H1 (cell line): ENCODE results near the gene CMSS1.

ENCODE experiments used
- EP300 ChIP-seq, 2 experiments: IDR thresholded peaks; 1 replicate in 1 of 2; 2 replicates in 1 of 2; pipeline ENCODE4 v1.6.1; 2011 to 2012; ENCODE audit warnings: low read depth in 2 of 2, low read length in 2 of 2, mild to moderate bottlenecking in 2 of 2, borderline replicate concordance in 1 of 2, inconsistent platforms in 1 of 2, moderate library complexity in 1 of 2
- MAFK ChIP-seq: IDR thresholded peaks from 2 replicates; pipeline ENCODE4 v1.6.1; 2012; ENCODE audit warnings: low read depth, mild to moderate bottlenecking, improper control_type of control experiment, low read length
- POLR2A ChIP-seq, 2 experiments: IDR thresholded peaks; 1 replicate in 1 of 2; 2 replicates in 1 of 2; pipeline ENCODE4 v1.6.1; 2011; ENCODE audit warnings: low read depth in 2 of 2, low read length in 2 of 2, mild to moderate bottlenecking in 2 of 2; ENCODE audit errors: control extremely low read depth in 1 of 2
- POLR2AphosphoS5 ChIP-seq: IDR thresholded peaks from 2 replicates; pipeline ENCODE4 v1.6.1; 2011; ENCODE audit warnings: low read depth, low read length
- SIN3A ChIP-seq, 2 experiments: IDR thresholded peaks in 1 of 2; conservative IDR thresholded peaks in 1 of 2; 2 replicates each; pipeline ENCODE4 v1.6.1; 2011 to 2012; ENCODE audit warnings: low read length in 2 of 2, improper control_type of control experiment in 1 of 2, low read depth in 1 of 2, mild to moderate bottlenecking in 1 of 2
- USF2 ChIP-seq: IDR thresholded peaks from 2 replicates; pipeline ENCODE4 v1.6.1; 2011; ENCODE audit warnings: low read length, improper control_type of control experiment
- TF ChIP-seq, protein P1 (sequence below), 3 experiments: IDR thresholded peaks; 1 replicate in 2 of 3; 2 replicates in 1 of 3; pipeline versions ENCODE4 v1.5.1 to v1.6.1; 2011; ENCODE audit warnings: low read length in 3 of 3, mild to moderate bottlenecking in 3 of 3, inconsistent platforms in 2 of 3, low read depth in 1 of 3, moderate library complexity in 1 of 3; ENCODE audit not compliant: insufficient read depth in 1 of 3; ENCODE audit errors: control extremely low read depth in 1 of 3

DNA sequence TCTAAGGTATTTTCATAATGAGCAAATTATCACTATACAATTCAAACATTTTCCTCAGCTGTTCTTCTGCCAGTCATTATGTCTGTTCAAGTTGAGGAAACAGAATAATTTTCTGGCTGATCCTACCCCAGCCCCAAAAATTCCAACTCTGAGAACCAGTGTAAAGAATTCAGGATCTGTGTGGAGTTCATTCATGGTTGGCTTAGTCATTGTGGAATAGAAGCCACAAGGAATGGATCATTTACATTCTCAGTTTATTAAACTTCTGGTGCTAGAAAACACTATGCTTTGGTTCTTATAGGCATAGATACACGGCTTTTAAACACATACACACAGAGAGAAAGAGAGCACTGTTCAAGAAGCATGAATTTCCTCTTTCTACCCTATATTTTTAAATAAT is 134.6 kb downstream of the CMSS1 start:
- no peak for TF ChIP-seq SIN3A (conservative IDR thresholded peaks at IDR 0.05 in 1 of 2, IDR thresholded peaks at IDR 0.05 in 1 of 2; ENCODE audit: low read depth in 1 of 2, low read length in 2 of 2)
- TF ChIP-seq, protein P1, sequence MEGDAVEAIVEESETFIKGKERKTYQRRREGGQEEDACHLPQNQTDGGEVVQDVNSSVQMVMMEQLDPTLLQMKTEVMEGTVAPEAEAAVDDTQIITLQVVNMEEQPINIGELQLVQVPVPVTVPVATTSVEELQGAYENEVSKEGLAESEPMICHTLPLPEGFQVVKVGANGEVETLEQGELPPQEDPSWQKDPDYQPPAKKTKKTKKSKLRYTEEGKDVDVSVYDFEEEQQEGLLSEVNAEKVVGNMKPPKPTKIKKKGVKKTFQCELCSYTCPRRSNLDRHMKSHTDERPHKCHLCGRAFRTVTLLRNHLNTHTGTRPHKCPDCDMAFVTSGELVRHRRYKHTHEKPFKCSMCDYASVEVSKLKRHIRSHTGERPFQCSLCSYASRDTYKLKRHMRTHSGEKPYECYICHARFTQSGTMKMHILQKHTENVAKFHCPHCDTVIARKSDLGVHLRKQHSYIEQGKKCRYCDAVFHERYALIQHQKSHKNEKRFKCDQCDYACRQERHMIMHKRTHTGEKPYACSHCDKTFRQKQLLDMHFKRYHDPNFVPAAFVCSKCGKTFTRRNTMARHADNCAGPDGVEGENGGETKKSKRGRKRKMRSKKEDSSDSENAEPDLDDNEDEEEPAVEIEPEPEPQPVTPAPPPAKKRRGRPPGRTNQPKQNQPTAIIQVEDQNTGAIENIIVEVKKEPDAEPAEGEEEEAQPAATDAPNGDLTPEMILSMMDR (IDR thresholded peaks at IDR 0.05; ENCODE audit: control extremely low read depth in 1 of 3, insufficient read depth in 1 of 3, low read depth in 1 of 3, low read length in 3 of 3), result no peak
- no peak for TF ChIP-seq POLR2AphosphoS5
- TF ChIP-seq MAFK, result no peak
- TF ChIP-seq USF2, result no peak
- no peak for TF ChIP-seq EP300 (IDR thresholded peaks at IDR 0.05; ENCODE audit: borderline replicate concordance in 1 of 2, low read depth in 2 of 2, low read length in 2 of 2)
- TF ChIP-seq POLR2A (IDR thresholded peaks at IDR 0.05; ENCODE audit: control extremely low read depth in 1 of 2, low read depth in 2 of 2, low read length in 2 of 2), result no peak
